Fibroblast of gingiva (primary cell): ENCODE measurements around the gene BBC3.

ENCODE experiments used
- DNase-seq: peaks from one replicate; pipeline ENCODE4 v3.0.0-alpha.2; 2011; ENCODE audit warnings: low read depth

The BBC3 gene

DNA sequence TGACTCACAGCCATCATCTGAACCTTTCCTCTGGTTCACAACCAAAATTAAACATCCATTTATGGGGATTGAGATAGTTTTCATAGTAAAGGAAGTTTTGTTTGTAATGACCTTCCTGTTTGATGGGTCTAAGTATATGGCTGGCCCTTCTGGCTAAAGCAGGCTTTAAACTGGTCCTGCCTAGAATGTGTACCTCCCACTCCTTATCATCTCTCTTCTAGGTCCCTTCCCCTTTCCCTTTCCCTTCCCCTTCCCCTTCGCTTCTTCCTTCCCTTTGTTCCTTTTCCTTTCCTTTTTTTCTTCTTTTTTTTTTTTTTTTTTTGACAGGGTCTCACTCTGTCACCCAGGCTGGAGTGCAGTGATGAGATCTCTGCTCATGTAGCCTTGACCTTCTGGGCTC is 35.6 kb downstream of the BBC3 start:
- no peak for DNase-seq

DNA sequence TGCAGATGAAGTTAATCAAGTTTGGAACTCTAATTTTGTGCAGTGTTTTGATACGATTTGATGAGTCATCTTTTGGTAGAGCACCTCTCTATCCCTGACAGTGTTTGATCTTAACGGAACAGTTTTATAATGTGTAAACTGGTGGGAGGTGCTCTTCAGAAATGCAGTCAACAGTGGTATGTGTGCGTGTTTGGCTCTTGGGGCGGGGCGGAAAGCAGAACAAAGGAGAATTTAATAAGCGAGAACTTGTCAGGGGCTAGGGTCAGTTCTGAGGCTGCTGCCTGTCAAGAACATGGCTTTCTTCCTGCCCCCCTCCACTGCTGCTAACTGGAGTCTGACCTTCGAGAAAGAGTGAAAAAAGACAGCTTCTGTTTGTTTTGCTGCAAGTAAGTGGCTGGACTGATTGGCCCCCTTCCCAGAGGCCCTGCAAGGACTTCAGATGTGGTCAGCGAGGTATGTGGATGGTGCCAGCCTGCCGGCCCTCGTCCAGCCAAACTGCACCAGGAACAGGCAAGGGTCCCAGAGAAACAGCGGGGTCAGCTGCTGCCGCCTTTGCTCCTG is 40.8 kb downstream of the BBC3 start:
- peak; percentile 80 for DNase-seq

GRCh38 chr19:47188507-47189033 is 42.4 kb downstream of the BBC3 start:
- DNase-seq, result no peak

DNA sequence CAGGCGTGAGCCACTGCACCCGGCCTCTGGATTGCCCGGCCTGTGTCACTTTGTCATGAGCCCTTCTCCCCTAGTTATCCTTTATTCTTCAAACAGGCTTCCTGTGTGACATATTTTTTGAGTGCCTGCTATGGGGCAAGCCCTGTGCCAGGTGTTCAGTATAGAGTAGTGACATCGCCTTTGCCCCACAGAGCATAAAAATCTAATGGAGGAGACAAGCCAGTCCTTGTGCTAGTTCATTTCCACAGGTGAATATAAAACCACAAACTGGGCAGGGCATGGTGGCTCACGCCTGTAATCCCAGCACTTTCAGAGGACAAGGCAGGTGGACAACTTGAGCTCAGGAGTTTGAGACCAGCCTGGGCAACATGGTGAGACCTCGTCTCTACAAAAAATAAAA is 43.2 kb downstream of the BBC3 start:
- no peak for DNase-seq

DNA sequence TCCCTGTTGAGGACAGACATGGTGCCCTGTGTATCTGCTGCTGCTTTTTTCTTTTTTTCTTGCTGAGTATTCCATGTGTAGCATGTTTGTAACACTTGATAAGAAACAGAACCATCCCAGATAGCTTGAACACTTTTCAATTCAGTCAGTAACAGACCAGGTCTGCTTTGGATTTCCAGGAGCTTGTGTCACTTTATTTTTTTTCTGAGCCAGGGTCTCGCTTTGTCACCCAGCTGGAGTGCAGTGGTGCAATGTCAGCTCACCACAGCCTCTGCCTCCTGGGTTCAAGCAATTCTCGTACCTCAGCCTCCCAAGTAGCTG is 43.7 kb downstream of the BBC3 start:
- DNase-seq, result no peak

DNA sequence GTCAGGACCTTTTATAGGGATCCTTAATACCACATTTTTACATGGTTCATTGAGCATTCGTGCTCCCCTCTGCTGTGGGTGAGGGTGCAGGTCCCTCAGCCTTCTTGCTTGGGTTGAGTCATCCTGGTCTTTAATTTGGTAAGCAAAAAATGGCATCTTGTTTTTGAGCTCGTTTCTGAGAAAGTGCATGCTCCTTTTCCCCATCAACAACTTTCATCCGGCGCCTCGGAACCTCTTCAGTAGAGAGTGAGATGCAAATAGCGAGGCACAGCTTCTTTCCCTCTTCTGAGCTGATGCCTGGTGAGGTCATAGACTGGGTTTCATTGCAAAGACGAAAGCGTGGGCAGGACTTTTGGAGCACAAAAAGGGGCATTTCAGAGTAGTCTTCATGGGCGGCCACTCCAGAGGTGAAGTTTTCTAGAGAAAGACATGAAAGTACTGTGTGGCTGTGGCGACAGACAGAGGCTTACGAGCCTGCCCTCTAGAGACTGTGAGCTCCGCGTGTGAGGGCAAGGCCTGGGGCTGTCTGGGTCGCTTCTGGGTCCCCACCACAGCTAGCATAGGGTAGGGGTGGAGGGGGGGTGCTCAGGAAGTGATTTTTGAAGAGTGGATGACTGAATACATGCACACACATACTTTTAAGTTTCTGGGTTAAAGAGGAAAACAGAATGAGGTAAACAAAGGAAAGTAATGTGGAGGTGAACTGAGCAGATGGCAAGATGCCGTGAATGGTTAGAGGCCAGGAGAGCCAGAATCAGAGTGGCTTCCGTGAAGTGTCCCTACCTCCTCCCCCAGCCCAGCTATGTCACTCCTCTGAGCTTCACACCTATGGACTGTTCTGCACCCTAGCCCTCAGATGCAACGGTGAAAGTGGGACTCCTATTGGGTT is 44.3 kb downstream of the BBC3 start:
- no peak for DNase-seq

- no peak for DNase-seq
Observed at GRCh38 chr19:47183601-47184000, 47.4 kb downstream of the BBC3 start.

- no peak for DNase-seq
Observed at GRCh38 chr19:47179653-47180310, 51.2 kb downstream of the BBC3 start.

- DNase-seq, result peak; percentile 92
Observed at GRCh38 chr19:47176627-47177090, 54.3 kb downstream of the BBC3 start.

DNA sequence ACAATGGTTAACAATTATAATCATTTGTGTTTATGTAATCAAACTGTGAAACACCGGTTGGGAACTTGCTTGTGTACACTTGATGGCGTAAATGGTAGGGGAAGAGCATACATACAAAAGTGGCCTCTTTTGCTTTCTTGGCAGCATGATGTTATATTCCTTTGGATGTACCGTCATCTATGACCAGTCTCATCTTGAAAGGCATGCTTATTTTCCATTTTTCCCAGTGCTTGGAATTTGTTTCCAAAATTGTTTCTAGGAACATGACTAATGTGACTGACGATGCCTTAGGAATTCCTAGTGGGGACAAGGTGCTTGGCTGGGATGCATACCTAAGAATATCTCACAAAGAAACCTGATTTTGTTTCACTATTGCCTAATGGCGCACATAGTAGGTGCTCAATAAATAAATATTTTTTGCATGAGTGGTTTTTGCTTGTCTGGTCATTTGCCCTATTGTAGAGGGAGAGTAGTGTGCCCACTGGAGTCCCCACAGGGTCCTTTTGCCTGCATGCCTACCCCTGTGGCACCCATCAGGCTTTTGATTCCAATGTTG is 54.9 kb downstream of the BBC3 start:
- DNase-seq, result peak; percentile 68

- no peak for DNase-seq
Observed at GRCh38 chr19:47172666-47173455, 58.1 kb downstream of the BBC3 start.
